EL (cell line): ENCODE results near the gene IL31RA.

Experiments
- DNase-seq: peaks from one replicate; pipeline ENCODE4 v3.0.0-alpha.2; 2016

Gene IL31RA

GRCh38 chr5:55904152-55904551, 53.0 kb downstream of the IL31RA start:
- DNase-seq = no peak

GRCh38 chr5:55905251-55905650, 54.1 kb downstream of the IL31RA start:
- no peak for DNase-seq

- no peak for DNase-seq
These were observed 56.8 kb downstream of the IL31RA start for GRCh38 chr5:55907927-55908326.

- DNase-seq = no peak
These were observed 57.6 kb downstream of the IL31RA start for GRCh38 chr5:55908804-55909203.

GRCh38 chr5:55911784-55912653, 60.9 kb downstream of the IL31RA start:
- no peak for DNase-seq

- no peak for DNase-seq
These were observed 62.6 kb downstream of the IL31RA start for GRCh38 chr5:55913466-55914413.

GRCh38 chr5:55914971-55915370, 63.8 kb downstream of the IL31RA start:
- DNase-seq = no peak

GRCh38 chr5:55915783-55916182, 64.6 kb downstream of the IL31RA start:
- no peak for DNase-seq

- no peak for DNase-seq
These were observed 65.8 kb downstream of the IL31RA start for GRCh38 chr5:55916986-55917385.

- DNase-seq = no peak
These were observed 66.4 kb downstream of the IL31RA start for GRCh38 chr5:55917402-55918086.

GRCh38 chr5:55918087-55919035, 67.2 kb downstream of the IL31RA start:
- DNase-seq = no peak

GRCh38 chr5:55919625-55920024, 68.5 kb downstream of the IL31RA start:
- DNase-seq = no peak

GRCh38 chr5:55920784-55921183, 69.6 kb downstream of the IL31RA start:
- peak; percentile 20 for DNase-seq

- no peak for DNase-seq
These were observed 70.5 kb downstream of the IL31RA start for GRCh38 chr5:55921617-55922016.

- peak; percentile 19 for DNase-seq
These were observed 72.1 kb downstream of the IL31RA start for GRCh38 chr5:55923177-55923771.

- DNase-seq = no peak
These were observed 72.8 kb downstream of the IL31RA start for GRCh38 chr5:55923865-55924500.

- DNase-seq = no peak
These were observed 73.6 kb downstream of the IL31RA start for GRCh38 chr5:55924744-55925143.

- no peak for DNase-seq
These were observed 74.0 kb downstream of the IL31RA start for GRCh38 chr5:55925181-55925580.

- DNase-seq = no peak
These were observed 74.6 kb downstream of the IL31RA start for GRCh38 chr5:55925712-55926111.

GRCh38 chr5:55926476-55926875, 75.3 kb downstream of the IL31RA start:
- DNase-seq = no peak
